Measurements from ENCODE around the gene PSIP1.
A peak's percentile ranks its signal among the peaks of the same experiment; 100 is the strongest.

Gene PSIP1

GRCh38 chr9:15421990-15422371, 88.8 kb downstream of the PSIP1 start:
- peak overlapping the region; percentile 94 for H3K27ac ChIP-seq
- no peak for TF ChIP-seq CTCF (conservative IDR thresholded peaks at IDR 0.05)
- no peak for TF ChIP-seq ZFX (IDR thresholded peaks at IDR 0.05)

GRCh38 chr9:15421532-15421931, 89.2 kb downstream of the PSIP1 start:
- TF ChIP-seq CTCF (conservative IDR thresholded peaks at IDR 0.05): no peak
- no peak for TF ChIP-seq ZFX (IDR thresholded peaks at IDR 0.05)
- no peak overlapping the region for H3K27ac ChIP-seq

GRCh38 chr9:15420796-15421195, 90.0 kb downstream of the PSIP1 start:
- TF ChIP-seq ZFX (IDR thresholded peaks at IDR 0.05) (no peak), CTCF (conservative IDR thresholded peaks at IDR 0.05) (no peak)
- no peak overlapping the region for H3K27ac ChIP-seq

- no peak for TF ChIP-seq ZFX (IDR thresholded peaks at IDR 0.05)
- TF ChIP-seq CTCF (conservative IDR thresholded peaks at IDR 0.05): no peak
These were observed 93.1 kb downstream of the PSIP1 start for GRCh38 chr9:15417626-15418025.

DNA sequence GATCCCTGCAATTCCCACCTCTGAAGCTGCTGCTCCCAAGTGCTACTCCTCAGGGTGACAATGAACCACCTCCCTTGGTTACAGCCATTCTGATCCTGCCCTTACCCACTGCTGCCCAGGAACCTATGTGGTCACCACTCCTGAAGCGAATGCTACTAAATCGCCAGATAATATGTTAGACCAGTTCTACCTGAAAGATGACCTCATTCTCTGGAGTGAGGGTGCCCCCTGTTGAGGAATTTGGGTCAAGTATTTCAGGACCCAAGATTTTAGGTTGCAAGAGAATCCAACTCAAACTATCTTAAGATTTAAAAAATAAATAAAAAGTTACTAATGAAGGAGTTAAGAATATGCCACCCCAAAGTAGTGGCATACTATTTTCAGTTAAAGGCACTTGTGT, 93.9 kb downstream of the PSIP1 start:
- no peak overlapping the region for H3K27ac ChIP-seq
- TF ChIP-seq CTCF (conservative IDR thresholded peaks at IDR 0.05) (peak; percentile 71), ZFX (IDR thresholded peaks at IDR 0.05) (no peak)

More at GRCh38 chr9:15417626-15418025, 93.1 kb downstream of the PSIP1 start:
- no peak overlapping the region for H3K27ac ChIP-seq
